NCI-H2171 (cell line): ENCODE results near the gene F8.
"Not testable (repeated sequence)": the region's sequence is repeated elsewhere in the genome, so short reads cannot be mapped to it uniquely, and the experiment has no call there.

Experiments used
- DNase-seq: peaks from one replicate; lab custom pipeline; 2025; lab: John Stamatoyannopoulos, UW

F8 gene

DNA sequence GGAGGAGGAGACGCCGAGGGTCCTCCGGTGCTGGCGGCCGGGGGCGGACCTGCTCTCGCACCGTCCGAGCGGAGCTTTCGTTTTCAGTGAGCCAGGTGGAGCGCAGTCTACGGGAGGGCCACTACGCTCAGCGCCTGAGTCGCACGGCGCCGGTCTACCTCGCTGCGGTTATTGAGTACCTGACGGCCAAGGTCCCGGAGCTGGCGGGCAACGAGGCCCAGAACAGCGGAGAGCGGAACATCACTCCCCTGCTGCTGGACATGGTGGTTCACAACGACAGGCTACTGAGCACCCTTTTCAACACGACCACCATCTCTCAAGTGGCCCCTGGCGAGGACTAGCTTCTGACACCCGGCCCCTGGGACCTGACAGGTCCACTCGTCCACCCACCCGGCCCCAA is 137.5 kb downstream of the F8 start:
- not testable (repeated sequence) for DNase-seq

DNA sequence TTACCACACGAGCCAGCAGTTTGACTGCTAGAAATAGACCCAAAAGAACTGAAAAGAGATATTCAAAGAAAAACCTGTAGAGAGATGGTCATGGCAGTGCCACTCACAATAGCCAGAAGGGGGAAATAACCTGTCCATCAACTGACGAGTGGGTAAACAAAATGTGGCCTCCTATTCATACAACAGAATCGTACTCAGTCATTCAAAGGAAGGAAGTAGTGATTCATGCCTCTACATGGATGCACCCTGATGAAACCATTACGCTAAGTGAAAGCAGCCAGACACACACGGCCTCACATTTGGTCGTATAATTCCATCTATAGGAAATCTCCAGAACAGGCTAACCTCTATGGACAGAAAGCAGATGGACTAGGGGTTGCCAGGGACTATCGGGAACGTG is 138.5 kb downstream of the F8 start:
- DNase-seq: not testable (repeated sequence)

DNA sequence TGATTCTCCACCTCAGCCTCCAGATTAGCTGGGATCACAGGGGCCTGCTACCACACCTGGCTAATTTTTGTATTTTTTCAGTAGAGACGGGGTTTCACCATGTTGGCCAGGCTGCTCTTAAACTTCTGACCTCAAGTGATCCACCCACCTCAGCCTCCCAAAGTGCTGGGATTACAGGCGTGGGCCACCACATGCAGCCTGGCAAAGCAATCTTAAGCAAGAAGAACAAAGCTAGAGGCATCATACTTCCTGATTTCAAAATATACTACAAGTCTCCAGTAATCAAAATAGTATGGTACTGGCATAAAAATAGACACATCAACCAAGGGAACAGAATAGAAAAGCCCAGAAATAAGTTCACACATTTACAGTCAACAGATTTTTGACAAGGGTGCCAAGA is 149.2 kb downstream of the F8 start:
- DNase-seq: no peak

DNA sequence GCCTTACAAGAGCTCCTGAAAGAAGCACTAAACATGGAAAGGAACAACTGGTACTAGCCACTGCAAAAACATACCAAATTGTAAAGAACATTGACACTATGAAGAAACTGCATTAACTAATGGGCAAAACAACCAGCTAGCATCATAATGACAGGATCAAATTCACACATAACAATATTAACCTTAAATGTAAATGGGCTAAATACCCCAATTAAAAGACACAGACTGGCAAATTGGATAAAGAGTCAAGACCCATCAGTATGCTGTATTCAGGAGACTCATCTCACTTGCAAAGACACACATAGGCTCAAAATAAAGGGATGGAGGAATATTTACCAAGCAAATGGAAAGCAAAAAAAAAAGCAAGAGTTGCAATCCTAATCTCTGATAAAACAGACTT is 154.0 kb downstream of the F8 start:
- DNase-seq: not testable (repeated sequence)

DNA sequence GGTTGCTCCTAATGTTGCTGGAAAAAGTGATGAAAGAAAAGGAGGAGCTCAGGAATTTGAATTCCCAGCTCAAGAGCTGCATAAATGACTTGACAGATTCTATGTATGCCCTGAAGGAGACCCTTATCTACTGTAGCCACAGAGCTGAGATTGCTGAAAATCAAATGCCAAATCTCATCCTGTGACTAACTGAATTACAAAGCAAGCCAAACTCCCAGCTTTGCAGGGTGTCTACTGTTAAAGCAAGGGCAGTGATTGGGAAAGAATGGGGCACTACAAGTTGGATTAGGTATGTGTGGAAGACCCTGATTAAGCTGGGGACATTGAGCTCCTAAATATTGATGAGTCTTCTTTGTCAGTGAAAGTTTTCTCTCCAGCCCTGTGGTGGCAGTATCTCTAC is 167.3 kb downstream of the F8 start:
- no peak for DNase-seq

DNA sequence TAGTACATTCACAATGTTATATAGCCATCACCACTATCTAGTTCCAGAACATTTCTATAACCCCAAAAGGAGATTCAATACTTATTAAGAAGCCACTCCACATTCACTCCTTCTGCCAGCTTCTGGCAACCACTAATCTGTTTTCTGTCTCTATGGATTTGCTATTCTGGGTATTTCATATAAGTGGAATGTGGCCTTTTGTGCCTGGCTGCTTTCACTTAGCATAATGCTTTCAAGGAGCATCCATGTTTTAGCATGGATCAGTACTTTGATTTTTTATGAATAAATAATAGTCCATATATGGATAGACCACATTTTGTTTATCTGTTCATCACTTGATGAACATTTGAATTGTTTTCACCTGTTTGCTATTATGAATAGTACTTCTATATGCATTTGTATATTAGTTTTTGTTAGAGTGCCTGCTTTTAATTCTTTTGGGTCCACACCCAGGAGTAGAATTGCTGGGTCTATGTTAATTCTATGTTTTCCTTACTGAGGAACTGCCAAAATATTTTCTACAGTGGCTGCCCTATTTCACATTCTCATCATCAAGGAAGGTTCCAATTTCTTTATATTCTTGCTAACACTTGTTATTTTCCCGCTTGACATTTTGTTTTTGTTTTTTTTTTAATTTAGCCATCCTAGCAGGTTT is 171.4 kb downstream of the F8 start:
- DNase-seq: no peak

DNA sequence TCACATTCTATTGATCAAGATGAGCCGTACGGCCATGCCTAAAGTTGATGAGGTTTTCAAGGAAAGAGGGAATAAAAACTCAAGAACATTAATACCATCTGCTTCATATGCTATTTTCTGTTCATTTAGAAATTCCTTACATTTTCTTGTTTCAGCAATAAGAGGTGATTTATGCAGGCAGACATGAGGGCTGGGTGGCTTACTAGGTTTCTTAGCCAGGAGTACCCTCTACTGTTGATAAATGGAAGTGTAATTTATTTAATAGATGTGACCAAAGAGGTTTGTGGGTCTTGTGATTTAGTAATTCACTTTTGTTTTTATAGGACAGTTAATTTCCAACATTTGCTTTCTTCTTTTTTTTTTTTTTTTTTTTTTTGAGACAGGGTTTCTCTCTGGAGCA is 181.7 kb downstream of the F8 start:
- peak; percentile 15 for DNase-seq

DNA sequence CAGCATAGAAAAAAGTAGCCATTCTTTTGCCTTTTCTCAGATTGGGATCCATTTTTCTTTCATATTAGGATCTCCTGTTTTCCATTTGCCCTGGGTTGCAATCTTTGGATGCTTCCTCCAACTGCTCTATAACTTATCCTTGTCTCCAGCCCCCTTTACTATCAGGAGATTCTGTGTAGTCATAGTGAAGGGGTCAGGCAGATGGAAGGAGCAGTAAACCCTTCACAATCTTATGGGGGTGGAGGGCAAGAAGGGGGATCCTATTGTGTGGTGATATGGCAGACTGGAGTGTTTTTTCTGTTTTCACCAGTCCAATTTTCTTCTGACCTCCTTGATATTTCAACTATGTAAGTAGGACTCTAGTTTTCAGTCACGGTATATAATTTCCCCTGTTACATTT is 186.4 kb downstream of the F8 start:
- no peak for DNase-seq

DNA sequence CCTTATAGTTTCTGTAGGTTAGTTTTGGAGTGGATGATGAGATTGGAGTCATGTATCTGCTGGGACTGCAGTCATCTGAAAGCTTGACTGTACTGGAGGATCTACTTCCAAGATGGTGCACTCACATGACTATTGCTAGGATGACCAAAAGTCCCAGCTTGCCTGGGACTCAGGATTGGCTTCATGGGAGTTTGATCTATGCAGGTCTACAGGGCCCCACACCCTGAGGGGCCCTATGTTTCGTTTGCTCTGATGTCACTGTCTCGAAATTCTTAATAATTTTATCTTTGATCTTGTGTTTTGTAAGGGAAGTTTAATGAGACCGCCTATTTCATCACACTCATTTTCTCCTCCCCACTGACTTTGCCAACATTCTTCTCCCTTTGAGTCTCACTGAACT is 188.0 kb downstream of the F8 start, which contains the start of gene SMIM9:
Gene SMIM9 (minus strand): TSS at position 101 of the 400 bp plus-strand sequence. CDS start 3,806 bp downstream, outside the sequence.
- no peak for DNase-seq

DNA sequence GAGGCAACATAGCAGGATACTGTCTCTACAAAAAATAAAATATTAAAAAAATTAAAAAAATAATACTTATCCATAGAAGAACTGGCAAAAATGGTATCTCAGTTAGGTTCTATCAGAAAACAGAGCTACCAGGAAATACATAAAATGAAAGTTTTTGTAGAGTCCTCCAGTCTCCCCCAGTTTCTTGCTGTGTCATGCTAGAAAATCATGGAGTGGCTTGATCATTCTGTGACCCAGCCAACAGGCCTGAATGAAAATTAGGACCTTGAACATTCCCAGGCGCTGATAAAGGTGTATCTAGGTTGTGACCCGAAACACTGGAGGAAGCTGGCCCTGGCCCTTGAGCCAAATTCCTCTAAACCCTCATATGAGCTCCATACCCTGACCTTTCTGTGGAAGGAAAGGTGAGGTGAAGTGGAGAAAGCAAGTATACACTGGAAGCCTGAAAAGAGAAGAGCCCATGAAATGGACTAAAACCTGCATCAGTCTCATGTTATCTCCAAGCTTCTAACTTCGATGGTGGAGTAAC is 188.7 kb downstream of the F8 start:
- DNase-seq: no peak

DNA sequence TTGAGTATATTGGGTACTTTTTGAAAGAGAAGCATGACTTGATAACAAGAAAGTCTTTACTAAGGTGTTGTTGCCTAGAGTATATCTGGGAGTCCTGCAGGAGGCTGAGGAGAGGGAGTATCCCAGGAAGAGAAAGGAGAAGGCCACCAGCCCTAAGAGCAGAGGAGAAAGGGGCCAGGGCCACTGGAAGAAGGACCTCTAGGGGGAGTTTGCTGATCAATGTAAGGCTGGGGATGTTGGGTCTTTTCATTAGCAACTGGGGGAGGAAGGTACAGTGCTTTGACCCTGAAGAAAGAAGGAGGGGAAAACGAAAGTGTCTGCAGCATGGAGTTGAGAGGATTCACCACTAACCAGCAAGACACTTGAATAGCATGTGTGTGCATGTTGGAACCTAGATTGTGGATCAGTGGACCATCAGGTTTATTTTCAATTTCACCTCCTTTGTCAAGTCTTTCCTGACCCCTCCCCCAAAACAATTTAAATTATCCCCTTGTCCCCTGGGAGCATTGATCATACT is 192.5 kb downstream of the F8 start:
- DNase-seq: no peak

DNA sequence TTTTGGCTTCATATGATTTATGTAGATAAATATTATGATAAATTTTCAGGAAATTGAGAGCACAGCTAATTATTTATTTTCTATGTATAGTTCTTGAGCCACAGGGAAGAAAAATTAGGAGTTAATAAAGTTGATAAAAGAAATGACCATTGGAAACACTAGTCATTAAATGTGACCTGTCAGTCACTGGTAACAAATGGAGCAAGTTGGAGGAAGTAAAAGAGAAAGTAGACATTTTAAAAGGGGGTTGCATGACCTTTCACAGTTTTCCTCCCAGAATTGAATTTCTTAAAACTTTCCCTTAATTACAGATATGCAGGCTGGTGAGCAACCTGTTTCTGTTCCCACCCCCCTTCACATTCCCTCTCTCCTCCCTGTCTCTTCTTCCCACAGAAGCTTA is 193.4 kb downstream of the F8 start:
- no peak for DNase-seq

DNA sequence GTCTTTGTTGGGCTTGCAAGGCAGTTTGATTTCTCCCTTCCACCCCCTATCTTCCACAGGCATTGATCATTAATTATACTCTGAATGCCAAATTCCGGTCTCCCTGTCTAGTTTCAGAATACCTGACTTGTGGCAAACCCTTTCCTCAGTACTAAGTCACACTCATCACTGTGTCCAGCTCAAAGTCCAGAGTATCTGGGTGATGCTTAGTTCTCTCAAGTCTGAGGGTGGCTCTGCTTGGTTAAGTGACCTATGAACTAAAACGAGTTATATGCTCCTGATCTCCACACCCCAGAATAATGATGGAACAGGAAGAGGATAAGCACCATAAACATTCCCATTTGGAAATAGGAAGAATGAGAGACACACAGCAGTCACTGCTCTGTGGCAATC is 194.5 kb downstream of the F8 start:
- no peak for DNase-seq

DNA sequence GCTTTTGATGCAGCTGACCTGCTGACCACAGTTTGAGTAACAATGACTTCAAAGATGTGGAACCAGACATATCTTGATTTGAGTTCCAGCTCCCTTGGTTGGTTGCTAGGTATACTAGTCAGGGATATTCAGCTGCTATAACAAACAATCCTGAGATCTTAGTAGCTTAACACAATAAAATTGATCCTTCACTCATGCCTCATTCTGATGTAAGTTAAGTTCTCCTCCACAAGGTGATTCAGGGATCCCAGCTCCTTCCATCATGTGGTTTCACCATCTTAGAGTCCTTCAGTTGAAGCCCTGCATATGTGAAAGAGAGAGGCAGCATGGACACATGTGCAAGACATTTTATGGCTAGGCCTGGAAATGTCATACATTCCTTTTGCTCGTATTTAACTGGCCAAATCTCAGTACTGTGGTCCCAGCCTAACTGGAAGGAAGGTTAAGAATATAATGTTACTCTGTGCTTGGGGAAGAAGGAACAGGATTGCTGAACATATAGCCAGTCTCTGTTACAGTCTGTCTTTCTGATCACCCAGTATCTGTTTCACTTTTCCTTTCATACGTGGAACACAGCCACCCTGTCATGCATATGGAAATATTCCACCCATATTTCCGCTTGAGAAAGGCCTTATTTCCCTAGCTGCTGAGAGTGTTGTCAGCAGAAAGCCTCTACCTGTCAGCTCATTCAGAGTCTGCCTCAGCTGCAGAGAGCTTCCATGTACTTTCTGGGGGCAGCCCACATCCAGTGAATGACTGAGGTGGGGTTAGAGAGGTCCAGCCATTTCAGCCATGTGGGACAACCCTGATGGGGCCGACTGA is 195.1 kb downstream of the F8 start:
- DNase-seq: no peak

DNA sequence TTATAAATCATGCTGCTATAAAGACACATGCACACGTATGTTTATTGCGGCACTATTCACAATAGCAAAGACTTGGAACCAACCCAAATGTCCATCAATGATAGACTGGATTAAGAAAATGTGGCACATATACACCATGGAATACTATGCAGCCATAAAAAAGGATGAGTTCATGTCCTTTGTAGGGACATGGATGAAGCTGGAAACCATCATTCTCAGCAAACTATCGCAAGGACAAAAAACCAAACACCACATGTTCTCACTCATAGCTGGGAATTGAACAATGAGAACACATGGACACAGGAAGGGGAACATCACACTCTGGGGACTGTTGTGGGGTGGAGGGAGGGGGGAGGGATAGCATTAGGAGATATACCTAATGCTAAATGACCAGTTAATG is 196.9 kb downstream of the F8 start:
- DNase-seq: not testable (repeated sequence)

DNA sequence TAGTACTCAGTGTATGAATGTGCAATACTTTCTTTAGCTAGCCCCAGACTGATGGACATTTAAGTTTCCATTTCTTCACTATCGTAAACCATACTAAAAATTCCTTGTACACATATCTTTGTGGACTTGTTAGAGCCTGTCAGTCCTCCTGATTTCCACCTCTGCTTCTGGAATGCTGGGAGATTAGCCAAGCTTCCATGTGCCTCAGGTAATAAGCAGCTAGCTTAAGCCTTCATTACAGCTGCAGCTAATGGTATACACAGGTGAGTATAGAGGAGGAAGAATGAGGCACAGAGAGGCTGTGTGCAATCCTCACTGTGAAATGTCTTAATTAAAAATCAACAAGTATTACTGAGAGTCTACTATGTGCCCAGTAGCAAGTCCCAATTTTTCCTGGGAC is 197.9 kb downstream of the F8 start:
- DNase-seq: no peak

DNA sequence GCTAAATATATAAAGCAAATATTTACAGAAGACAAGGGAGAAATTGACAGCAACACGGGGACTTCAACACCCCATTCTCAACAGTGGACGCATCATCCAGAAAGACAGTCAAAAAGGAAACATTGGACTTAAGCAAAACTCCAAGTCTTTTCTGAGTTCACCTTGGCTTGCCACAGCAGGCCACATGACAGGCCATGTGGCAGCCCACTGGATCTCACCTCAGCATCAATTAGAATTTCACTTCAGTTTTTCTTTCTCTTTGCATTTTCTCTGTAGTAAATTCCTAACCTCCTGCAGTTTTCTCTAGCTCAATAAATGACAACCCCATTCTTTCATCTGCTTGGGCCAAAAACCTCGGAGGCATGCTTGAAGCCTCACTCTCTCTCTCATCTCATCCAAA is 200.5 kb downstream of the F8 start:
- DNase-seq: no peak

DNA sequence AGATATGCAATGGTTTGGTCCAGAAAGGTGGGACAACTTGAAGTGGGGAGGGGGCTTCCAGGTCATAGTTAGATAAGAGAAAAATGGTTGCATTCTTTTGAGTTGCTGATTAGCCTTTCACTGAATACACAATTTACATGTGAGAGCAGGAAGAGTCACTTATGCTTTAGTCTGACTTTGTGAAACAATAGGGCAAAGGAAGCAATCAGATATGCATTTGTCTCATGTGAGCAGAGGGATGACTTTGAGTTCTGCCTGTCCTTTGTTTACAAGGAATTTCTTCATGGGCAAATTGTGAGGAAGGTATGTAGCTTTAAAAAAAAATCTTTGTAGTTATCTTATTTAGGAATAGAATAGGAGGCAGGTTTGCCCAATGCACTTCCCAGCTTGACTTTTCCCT is 201.0 kb downstream of the F8 start:
- no peak for DNase-seq

DNA sequence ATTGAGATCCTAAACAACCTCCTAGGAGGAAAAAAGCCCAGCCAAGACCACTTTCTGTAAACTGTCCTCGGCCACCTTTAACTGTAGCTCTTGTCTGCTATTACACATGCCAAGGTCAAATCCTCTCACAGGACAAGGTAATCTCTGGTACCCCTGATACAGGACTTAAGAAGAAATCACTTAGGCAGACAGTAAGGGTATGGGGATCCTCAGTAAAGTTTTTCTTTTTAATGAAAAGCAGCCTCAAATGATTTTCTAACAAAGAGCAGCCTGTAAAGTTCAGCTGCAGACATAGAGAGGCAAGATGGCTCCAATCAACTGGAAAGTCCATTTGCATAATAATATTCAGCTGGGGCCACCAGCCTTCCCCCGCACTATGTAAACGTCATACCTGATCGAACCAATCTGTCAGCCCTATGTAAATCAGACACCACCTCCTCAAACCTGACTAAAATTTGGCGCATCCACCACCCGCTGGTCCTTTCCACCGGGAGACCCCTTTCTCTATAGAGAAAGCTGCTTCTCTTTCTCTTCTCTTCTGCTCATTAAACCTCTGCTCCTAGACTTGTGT is 202.7 kb downstream of the F8 start:
- DNase-seq: no peak

DNA sequence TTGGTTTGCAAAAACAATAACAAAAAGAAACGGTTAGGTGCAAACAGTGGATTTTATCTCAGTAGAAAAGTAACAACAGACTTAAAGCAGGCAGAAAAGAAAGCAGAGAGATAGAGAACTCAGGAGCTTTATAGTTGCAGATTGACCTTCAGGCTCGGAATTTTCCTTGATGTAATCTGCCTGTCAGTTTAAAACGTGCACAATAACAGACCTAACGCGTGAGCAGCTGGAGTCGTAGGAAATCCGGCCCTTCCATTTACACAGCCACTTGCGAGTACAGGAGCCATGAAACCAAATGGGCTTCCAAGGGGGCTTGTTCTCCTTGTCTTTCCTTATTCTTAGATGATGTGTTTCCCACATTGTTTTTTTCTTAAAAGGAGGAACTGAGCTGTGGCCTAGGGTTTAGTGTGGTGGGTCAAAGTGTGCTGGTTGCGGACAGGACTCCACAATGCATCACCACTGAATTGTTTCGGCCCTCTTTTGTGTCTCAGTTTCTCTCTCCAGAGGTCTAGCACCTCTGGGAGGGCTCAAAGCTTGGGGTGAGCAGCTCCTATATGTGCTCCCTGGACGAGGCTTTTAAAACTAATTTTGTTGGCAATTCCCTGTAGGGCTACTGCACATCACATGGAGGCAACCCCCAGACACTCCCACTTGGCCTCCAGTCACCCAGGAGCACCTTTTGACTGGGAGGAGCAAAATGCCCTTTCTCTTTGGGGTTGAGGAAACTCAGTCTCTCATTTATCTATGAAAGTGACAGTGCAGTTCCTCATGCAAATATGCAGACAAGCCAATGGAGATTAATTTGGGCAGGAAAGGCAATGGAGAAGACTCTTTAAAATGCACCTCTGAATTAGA is 203.4 kb downstream of the F8 start:
- DNase-seq: no peak

DNA sequence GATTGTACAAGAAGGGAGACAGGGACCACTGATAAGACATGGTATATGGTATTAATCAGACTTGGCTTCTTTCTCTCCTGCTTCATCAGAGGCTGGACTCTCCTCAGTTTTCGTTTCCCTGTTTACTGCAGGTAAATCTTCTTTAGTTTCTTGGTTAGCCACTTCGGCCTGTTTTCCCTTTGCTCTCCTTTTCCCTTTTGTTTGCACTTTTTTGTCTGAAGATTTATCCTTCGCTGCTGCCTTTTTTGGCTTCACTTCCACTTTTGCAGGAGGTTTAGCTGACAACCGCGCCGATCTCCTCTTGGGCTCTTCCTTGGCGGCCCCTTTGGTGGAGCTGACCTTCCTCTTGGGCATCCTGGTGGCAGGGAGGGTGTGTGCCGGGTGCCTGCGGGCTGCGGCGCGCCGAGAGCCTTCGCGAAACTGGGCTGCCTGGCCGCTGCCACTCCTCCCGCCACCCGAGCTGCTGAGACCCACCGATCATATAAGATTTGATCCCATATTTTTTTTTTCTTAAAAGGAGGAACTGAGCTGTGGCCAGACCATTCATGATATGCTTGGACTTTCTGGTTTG is 205.4 kb downstream of the F8 start:
- not testable (repeated sequence) for DNase-seq
